Stimulated activated naive B cell treated with anti-CD40 and anti-IgM and Interleukin-4, amounts not matched to agents 10 μg/mL and 1 μg/mL and 100 μg/mL, for 72 hours (primary cell): Measurements from ENCODE around the gene CARD10.

Source experiments
- ATAC-seq, 2 donors: fragments of 150-1000 bp; cut with Tn5 transposase; replicated peaks; 2 replicates each; pipeline ENCODE4 v1.10.0; 2021; ENCODE audit warnings: moderate library complexity in 1 of 2
- DNase-seq: peaks from one replicate; pipeline ENCODE4 v3.0.0; 2021
- H3K27ac Mint-ChIP-seq: one replicate; pipeline ENCODE4 v1.8.0; 2022; ENCODE audit warnings: mild to moderate bottlenecking, mixed read lengths
- H3K27me3 Mint-ChIP-seq, 2 donors: one replicate each; pipeline ENCODE4 v1.8.0; 2022; ENCODE audit warnings: mixed read lengths in 2 of 2
- H3K36me3 Mint-ChIP-seq, 2 donors: one replicate each; pipeline ENCODE4 v1.8.0; 2022; ENCODE audit warnings: mixed read lengths in 2 of 2, mild to moderate bottlenecking in 1 of 2
- H3K4me1 Mint-ChIP-seq, 2 donors: one replicate each; pipeline ENCODE4 v1.8.0; 2022; ENCODE audit warnings: mixed read lengths in 2 of 2, mild to moderate bottlenecking in 1 of 2
- H3K4me3 Mint-ChIP-seq, 2 donors: one replicate each; pipeline ENCODE4 v1.8.0; 2022; ENCODE audit warnings: mild to moderate bottlenecking in 2 of 2, mixed read lengths in 2 of 2, moderate library complexity in 1 of 2
- H3K9me3 Mint-ChIP-seq, 2 donors: one replicate each; pipeline ENCODE4 v1.8.0; 2022; ENCODE audit warnings: mixed read lengths in 2 of 2, mild to moderate bottlenecking in 1 of 2

The CARD10 gene

DNA sequence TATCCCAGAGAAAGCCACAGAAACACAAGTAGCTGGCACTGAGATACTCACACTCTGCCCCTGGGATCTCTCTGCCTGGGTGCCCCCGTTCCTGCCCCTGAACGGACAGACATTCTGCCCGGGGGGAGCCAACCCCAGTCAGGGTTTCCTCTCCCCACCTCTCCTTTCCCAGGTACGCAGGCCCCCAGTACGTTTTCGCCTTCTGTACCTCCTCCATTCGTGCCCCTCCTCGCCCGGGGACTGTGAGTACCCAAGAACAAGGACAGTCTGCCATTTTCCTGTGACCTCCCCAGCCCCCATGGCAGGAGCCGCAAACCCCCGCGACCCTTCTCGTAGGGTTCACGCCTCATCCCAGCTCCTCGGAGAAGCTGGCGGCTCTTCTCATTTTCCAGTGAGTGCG lies 62.9 kb downstream of the CARD10 start:
- no peaks in the 10 kb centered on the region for H3K27me3 Mint-ChIP-seq
- no peaks in the 10 kb centered on the region for H3K9me3 Mint-ChIP-seq
- DNase-seq = no peak
- H3K4me3 Mint-ChIP-seq = no peak overlapping the region
- peaks cover 5 to 6% of the 10 kb centered on the region in 2 donors for H3K4me1 Mint-ChIP-seq
- peaks cover 9 to 18% of the 10 kb centered on the region in 2 donors for H3K36me3 Mint-ChIP-seq
- H3K27ac Mint-ChIP-seq = no peak overlapping the region
- ATAC-seq = no peak

GRCh38 chr22:37455896-37456295 lies 63.3 kb downstream of the CARD10 start:
- no peak for ATAC-seq
- peaks cover 5 to 6% of the 10 kb centered on the region in 2 donors for H3K4me1 Mint-ChIP-seq
- no peaks in the 10 kb centered on the region for H3K9me3 Mint-ChIP-seq
- DNase-seq = no peak
- no peak overlapping the region for H3K27ac Mint-ChIP-seq
- H3K36me3 Mint-ChIP-seq = peaks cover 9 to 18% of the 10 kb centered on the region in 2 donors
- H3K4me3 Mint-ChIP-seq = no peak overlapping the region
- H3K27me3 Mint-ChIP-seq = no peaks in the 10 kb centered on the region

GRCh38 chr22:37454857-37455686 lies 64.1 kb downstream of the CARD10 start:
- ATAC-seq (no peak), DNase-seq (no peak)
- H3K27ac Mint-ChIP-seq = no peak overlapping the region
- H3K4me3 Mint-ChIP-seq = no peak overlapping the region
- H3K4me1 Mint-ChIP-seq = peaks cover 5 to 6% of the 10 kb centered on the region in 2 donors
- no peaks in the 10 kb centered on the region for H3K27me3 Mint-ChIP-seq
- no peaks in the 10 kb centered on the region for H3K9me3 Mint-ChIP-seq
- H3K36me3 Mint-ChIP-seq = peaks cover 9 to 12% of the 10 kb centered on the region in 2 donors

DNA sequence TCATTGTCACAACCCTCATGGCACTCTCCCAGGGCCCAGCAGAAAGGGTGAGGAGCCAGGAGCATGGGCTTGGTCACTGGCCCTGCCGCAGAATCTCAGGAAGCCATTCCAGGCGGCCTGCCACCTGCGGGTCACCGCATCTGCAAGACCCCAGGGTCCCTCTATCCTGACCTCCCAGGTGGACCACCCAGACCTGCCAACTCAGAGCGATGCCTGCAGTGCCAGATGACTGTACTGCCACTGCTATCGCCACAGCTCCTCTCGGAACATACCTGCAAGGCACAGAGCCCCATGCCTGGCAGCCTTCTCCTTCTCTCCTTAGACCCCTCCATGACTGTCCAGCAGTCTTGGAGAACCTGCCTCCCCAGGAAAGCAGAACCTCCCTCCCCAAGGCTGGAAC lies 65.5 kb downstream of the CARD10 start:
- no peak for DNase-seq
- peak overlapping the region; percentile 22 for H3K27ac Mint-ChIP-seq
- H3K27me3 Mint-ChIP-seq = no peaks in the 10 kb centered on the region
- H3K9me3 Mint-ChIP-seq = no peaks in the 10 kb centered on the region
- H3K36me3 Mint-ChIP-seq = peaks cover 3 to 6% of the 10 kb centered on the region in 2 donors
- no peak overlapping the region for H3K4me3 Mint-ChIP-seq
- ATAC-seq = no peak
- peaks cover 5 to 6% of the 10 kb centered on the region in 2 donors for H3K4me1 Mint-ChIP-seq

DNA sequence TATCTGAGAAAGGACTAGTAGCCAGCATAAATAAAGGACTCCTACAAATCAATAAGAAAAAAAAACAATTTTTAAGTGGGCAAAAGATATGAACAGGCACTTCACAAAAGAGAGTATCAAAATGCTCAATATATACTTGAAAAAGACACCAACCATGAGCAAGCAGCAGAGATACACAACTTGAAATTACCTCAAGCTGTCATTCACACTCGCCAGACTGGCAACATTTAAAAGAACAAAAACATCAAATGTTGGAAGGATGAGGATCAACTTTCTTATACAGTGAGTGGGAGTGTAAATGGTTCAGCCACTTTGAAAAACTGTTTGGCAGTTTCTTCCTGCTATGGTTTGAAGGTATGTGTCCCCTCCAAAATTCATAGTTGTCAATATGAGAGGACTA lies 68.0 kb downstream of the CARD10 start:
- no peak for DNase-seq
- peaks cover 0 to 6% of the 10 kb centered on the region in 2 donors for H3K36me3 Mint-ChIP-seq
- H3K4me3 Mint-ChIP-seq = no peak overlapping the region
- H3K4me1 Mint-ChIP-seq = peaks cover 0 to 2% of the 10 kb centered on the region in 2 donors
- H3K9me3 Mint-ChIP-seq = no peaks in the 10 kb centered on the region
- H3K27ac Mint-ChIP-seq = no peak overlapping the region
- no peak for ATAC-seq
- peaks cover 5 to 11% of the 10 kb centered on the region in 2 donors for H3K27me3 Mint-ChIP-seq

DNA sequence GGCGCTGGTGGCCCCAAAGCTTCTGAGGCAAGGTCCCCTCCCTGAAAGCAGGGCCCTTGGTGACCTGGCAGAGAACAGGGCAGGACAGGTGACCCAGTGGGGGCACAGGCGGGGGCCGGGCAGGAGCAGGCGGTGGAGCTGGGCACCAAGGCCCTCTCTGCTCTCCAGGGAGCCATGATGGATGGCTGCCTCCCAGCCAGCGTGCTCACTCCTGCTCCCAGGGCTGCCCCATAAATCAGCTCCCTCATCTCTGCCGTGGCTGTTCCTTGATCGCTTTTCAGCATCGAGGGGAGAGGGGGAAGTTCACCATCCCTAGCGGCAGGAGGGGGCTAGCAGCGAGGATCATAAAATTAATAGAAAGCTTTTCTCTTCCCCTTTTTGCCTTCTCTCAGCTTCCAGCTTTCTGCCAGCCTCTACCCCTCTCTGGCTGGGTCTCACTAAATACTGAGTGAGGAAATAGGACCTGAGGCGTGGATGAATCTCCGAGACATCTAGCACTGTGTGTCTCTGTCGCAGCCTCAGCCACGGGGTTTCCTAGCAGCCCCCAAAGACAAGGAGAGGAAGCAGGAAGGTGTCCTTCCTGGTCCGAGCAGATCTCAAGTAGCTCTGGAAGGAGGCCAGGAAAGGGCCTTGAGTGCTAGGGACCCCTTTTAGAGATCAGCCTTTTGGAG lies 69.7 kb downstream of the CARD10 start:
- Mint-ChIP-seq H3K4me1 (peaks cover 0 to 2% of the 10 kb centered on the region in 2 donors), H3K4me3 (no peak overlapping the region), H3K9me3 (no peaks in the 10 kb centered on the region), H3K27ac (no peak overlapping the region), H3K36me3 (peaks cover 0 to 6% of the 10 kb centered on the region in 2 donors), H3K27me3 (peaks cover 5 to 11% of the 10 kb centered on the region in 2 donors)
- DNase-seq = no peak
- ATAC-seq = no peak

GRCh38 chr22:37448516-37449127 lies 70.6 kb downstream of the CARD10 start:
- Mint-ChIP-seq H3K27me3 (peaks cover 5 to 11% of the 10 kb centered on the region in 2 donors), H3K27ac (no peak overlapping the region), H3K4me1 (peaks cover 0 to 2% of the 10 kb centered on the region in 2 donors), H3K36me3 (peaks cover 0 to 4% of the 10 kb centered on the region in 2 donors), H3K4me3 (no peak overlapping the region), H3K9me3 (no peaks in the 10 kb centered on the region)
- no peak for DNase-seq
- ATAC-seq = no peak

DNA sequence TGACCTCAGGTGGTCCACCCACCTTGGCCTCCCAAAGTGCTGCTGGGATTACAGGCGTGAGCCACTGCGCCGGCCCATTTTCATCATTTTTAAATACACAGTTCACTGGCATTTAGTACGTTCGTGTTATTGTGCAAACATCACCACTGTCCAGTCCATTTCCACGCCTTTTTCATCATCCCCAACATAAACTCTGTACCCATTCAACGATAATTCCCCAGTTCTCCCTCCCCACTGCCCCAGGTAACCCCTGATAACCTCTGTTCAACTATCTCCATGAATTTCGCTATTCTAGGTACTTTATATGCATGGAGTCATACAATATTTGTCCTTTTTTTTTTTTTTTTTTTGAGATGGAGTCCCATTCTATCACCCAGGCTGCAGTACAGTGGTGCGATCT lies 73.7 kb downstream of the CARD10 start:
- Mint-ChIP-seq H3K27ac (no peak overlapping the region), H3K36me3 (peaks cover 7 to 11% of the 10 kb centered on the region in 2 donors), H3K4me3 (no peak overlapping the region), H3K9me3 (peaks cover 4 to 11% of the 10 kb centered on the region in 2 donors), H3K4me1 (peaks cover 0 to 2% of the 10 kb centered on the region in 2 donors), H3K27me3 (peaks cover 16 to 24% of the 10 kb centered on the region in 2 donors)
- DNase-seq = no peak
- ATAC-seq = no peak

DNA sequence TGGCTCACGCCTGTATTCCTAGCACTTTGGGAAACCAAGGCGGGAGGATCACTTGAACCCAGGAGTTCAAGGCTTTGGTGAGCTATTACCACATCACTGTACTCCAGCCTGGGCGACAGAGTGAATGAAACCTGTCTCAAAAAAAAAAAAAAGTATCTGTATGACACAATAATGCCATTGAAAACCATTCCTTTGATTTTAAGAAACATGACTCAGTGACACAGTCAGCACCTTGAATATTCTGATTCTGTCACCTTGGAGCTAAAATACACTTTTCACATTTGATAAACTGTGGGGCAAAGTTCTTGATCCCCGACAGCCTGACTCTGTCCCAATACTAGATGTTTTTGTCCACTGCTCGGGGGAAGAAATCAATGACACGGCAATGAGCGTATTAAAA lies 75.2 kb downstream of the CARD10 start:
- ATAC-seq (no peak), DNase-seq (no peak)
- Mint-ChIP-seq H3K27me3 (peaks cover 16 to 24% of the 10 kb centered on the region in 2 donors), H3K9me3 (peaks cover 4 to 11% of the 10 kb centered on the region in 2 donors), H3K4me1 (peaks cover 0 to 2% of the 10 kb centered on the region in 2 donors), H3K4me3 (no peak overlapping the region), H3K27ac (no peak overlapping the region), H3K36me3 (peaks cover 7 to 11% of the 10 kb centered on the region in 2 donors)

DNA sequence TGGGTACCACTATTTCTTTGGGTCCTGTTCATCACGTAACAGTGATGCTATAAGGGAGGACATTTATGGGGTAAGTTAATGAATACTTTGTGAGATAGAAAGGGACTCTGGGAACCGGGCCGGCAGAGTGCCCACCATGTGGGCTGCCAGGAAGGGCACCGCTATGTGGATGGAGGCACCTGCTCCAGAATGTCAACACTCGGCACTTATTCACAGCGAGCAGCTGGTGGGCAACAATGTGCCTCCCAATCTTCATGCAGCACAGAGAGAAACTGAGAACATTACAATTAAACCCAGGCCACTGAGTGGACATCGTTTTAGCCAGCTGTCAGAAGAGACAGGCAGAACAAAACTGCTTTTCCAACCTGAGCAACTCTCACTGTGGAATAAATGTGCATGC lies 76.1 kb downstream of the CARD10 start:
- no peaks in the 10 kb centered on the region for H3K4me1 Mint-ChIP-seq
- no peak overlapping the region for H3K4me3 Mint-ChIP-seq
- peak overlapping the region; percentile 42 for H3K27ac Mint-ChIP-seq
- H3K27me3 Mint-ChIP-seq = peaks cover 12 to 24% of the 10 kb centered on the region in 2 donors
- DNase-seq (no peak), ATAC-seq (no peak)
- peaks cover 4 to 11% of the 10 kb centered on the region in 2 donors for H3K9me3 Mint-ChIP-seq
- peaks cover 7 to 11% of the 10 kb centered on the region in 2 donors for H3K36me3 Mint-ChIP-seq

DNA sequence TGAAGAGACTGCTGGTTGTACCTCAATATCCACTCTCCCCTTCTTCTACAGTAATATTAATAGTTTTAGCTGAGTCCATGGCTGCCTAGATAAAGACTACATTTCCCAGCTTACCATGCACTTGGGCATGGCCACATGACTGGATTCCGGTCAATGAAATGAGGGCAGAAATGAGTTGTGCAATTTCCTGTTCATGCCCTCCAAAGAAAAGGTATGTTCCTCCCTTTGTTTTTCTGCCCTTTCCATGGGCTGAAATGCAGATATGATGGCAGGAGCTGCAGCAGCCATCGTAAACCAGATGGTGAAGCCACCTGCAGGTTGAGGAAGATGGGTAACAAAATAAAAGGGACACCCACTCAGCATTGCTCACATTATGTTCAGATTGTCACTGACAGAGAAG lies 76.7 kb downstream of the CARD10 start:
- ATAC-seq (peak in 1 of 2 donors; percentile 65), DNase-seq (no peak)
- Mint-ChIP-seq H3K4me3 (no peak overlapping the region), H3K36me3 (peaks cover 7 to 11% of the 10 kb centered on the region in 2 donors), H3K27ac (no peak overlapping the region), H3K4me1 (no peaks in the 10 kb centered on the region), H3K9me3 (peaks cover 4 to 11% of the 10 kb centered on the region in 2 donors), H3K27me3 (peaks cover 12 to 24% of the 10 kb centered on the region in 2 donors)

DNA sequence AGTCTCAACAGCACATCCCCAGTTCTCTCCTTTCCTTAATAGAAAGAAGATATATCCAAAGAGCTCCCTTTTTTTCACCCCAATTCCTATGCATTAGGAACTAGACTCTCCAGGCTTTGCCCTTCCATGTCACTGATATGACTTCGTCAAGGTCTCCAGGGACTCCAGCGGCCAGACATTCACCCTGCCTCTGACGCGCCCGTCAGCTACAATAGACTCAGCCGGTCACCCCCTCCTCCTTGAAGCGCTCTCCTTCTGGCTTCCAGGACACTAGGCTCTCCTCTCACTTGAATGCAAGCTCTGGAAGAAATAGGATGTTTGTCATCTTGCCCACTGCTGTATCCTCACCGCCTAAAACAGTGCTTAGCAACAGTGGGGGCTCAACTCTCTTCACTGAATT lies 77.1 kb downstream of the CARD10 start:
- peaks cover 7 to 11% of the 10 kb centered on the region in 2 donors for H3K36me3 Mint-ChIP-seq
- no peak for DNase-seq
- no peak overlapping the region for H3K4me3 Mint-ChIP-seq
- ATAC-seq = no peak
- H3K27ac Mint-ChIP-seq = no peak overlapping the region
- H3K9me3 Mint-ChIP-seq = peaks cover 4 to 11% of the 10 kb centered on the region in 2 donors
- H3K4me1 Mint-ChIP-seq = no peaks in the 10 kb centered on the region
- H3K27me3 Mint-ChIP-seq = peaks cover 12 to 20% of the 10 kb centered on the region in 2 donors

DNA sequence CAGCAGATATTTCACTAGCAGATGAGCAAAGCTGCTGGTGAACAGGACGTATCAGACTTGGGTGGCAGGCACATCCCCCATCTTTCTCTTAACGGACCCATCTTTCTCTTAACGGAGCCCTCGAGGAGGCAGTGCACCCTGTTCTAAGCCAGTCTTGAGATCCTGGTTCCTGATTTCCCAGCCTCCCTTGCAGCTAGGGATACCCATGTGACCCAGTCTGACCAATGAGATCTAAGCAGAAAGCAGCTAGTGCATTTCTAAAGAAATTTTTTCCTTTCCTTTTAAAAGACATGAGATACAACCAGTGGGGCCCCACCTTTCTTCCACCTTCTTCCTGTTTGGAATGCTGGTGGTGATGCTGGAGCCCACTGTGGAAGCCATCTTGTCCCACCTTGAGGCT lies 78.3 kb downstream of the CARD10 start:
- no peak for ATAC-seq
- Mint-ChIP-seq H3K9me3 (peaks cover 4 to 11% of the 10 kb centered on the region in 2 donors), H3K4me3 (no peak overlapping the region), H3K27me3 (peaks cover 15 to 19% of the 10 kb centered on the region in 2 donors), H3K36me3 (peaks cover 7 to 11% of the 10 kb centered on the region in 2 donors), H3K4me1 (no peaks in the 10 kb centered on the region), H3K27ac (no peak overlapping the region)
- DNase-seq = no peak
